ENCODE results near the gene LCTL. TPM values are rescaled to one million over a fixed set of nuclear protein-coding genes. Genes with fewer than 3 reads are reported as not detected.

The LCTL gene
- total and polyA plus RNA-seq, 10 of the 15 experiments (the other 5 are each of a cell fraction or from before 2014, with no cell fraction given) = 0.07 to 0.76 (median 0.40) TPM; not detected in 5

DNA sequence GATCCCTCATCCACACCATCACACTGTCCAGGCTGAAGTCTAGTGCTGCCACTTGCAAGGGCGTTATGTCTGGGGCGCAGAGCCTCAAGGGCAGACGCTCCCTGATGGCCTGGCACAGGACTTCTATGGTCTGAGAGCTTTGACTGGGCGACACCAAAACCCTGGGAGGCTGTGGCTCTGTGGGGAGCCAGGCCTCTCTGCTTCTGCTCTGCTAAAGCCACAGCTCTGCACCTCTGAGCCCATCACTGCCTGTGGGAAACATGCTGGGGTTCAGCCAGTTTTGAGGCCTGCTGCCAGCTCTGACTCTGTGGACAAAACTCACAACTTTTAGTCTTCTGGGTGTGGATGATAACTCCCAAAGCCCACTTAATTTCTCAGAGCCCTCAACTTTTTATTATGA, 6.3 kb upstream of the LCTL start (continued):
- TF ChIP-seq JUNB (IDR thresholded peaks at IDR 0.05) (no peak), MYC (IDR thresholded peaks at IDR 0.05; ENCODE audit: insufficient read depth, insufficient read length, insufficient replicate concordance, low read length, severe bottlenecking) (no peak), TAF1 (IDR thresholded peaks at IDR 0.05; ENCODE audit: borderline replicate concordance, low read depth, low read length) (no peak), LARP7 (IDR thresholded peaks at IDR 0.05) (no peak), ZNF384 (IDR thresholded peaks at IDR 0.05; ENCODE audit: borderline replicate concordance, low read depth, low read length) (no peak)
- TF ChIP-seq, protein P1, sequence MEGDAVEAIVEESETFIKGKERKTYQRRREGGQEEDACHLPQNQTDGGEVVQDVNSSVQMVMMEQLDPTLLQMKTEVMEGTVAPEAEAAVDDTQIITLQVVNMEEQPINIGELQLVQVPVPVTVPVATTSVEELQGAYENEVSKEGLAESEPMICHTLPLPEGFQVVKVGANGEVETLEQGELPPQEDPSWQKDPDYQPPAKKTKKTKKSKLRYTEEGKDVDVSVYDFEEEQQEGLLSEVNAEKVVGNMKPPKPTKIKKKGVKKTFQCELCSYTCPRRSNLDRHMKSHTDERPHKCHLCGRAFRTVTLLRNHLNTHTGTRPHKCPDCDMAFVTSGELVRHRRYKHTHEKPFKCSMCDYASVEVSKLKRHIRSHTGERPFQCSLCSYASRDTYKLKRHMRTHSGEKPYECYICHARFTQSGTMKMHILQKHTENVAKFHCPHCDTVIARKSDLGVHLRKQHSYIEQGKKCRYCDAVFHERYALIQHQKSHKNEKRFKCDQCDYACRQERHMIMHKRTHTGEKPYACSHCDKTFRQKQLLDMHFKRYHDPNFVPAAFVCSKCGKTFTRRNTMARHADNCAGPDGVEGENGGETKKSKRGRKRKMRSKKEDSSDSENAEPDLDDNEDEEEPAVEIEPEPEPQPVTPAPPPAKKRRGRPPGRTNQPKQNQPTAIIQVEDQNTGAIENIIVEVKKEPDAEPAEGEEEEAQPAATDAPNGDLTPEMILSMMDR (IDR thresholded peaks at IDR 0.05 in 2 of 3, conservative IDR thresholded peaks at IDR 0.05 in 1 of 3; ENCODE audit: control insufficient read depth in 2 of 3, extremely low read depth in 1 of 3, insufficient read depth in 1 of 3, low read depth in 3 of 3, low read length in 3 of 3) = no peak

DNA sequence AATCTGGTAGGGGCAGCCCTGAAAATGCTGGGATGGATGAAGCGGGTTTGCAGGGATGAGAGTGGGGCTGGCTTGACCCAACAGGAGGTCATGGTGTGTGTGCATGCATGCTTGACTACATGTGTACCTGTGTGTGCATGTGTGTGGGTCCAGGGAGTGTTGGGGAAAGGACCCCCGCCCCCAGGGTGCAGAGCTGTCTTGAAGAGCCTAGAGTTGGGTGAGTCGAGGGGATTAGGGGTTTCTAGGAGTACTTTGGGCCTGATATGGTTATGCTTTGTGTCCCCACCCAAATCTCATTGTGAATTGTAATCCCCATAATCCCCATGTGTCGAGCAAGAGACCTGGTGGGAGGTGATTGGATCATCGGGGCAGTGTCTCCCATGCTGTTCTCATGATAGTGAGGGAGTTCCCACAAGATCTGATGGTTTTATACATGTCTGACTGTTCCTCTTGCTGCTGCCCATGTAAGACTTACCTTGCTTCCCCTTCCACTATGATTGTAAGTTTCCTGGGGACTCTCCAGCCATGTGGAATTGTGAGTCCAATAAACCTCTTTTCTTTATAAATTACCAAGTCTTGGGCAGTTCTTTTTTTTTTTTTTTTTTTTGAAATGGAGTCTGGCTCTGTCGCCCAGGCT, 5.2 kb upstream of the LCTL start:
- SMC1A ChIA-PET (ENCODE audit: uncharacterized antibody, unreplicated experiment) = interaction anchor here (0.6 to 0.9 kb wide), 2 partner anchors 45 to 983 kb away, joined by 3 read pairs; no protein-coding TSS in a partner anchor
- Histone ChIP-seq H3K27me3 (replicated peaks in 1 of 2; ENCODE audit: control insufficient read depth in 2 of 2, insufficient read depth in 2 of 2, low read length in 1 of 2) (no peaks in the 10 kb centered on the region), H4K20me1 (ENCODE audit: control insufficient read depth, insufficient read depth) (no peaks in the 10 kb centered on the region), H3K9ac (ENCODE audit: control insufficient read depth, insufficient read depth, low read length) (no peak overlapping the region), H3K27ac (ENCODE audit: control insufficient read depth, insufficient read depth) (no peak overlapping the region), H3K4me2 (ENCODE audit: control insufficient read depth, insufficient read depth) (no peak overlapping the region), H3K4me1 (ENCODE audit: control insufficient read depth, insufficient read depth, low read length) (0 out of 2 replicates have a peak, but pooled peaks cover 4% of the 10 kb centered on the region), H3K79me2 (ENCODE audit: control insufficient read depth, insufficient read depth, low read length) (no peaks in the 10 kb centered on the region), H2AFZ (ENCODE audit: control insufficient read depth, low read depth, low read length) (no peak overlapping the region), H3K36me3 (ENCODE audit: control insufficient read depth in 2 of 2, insufficient read depth in 2 of 2, low read length in 1 of 2) (no peaks in the 10 kb centered on the region), H3K4me3 (no peak overlapping the region), H3K9me3 (replicated peaks; ENCODE audit: control insufficient read depth, insufficient read depth, low read length) (no peaks in the 10 kb centered on the region)
- RAD21 ChIA-PET (ENCODE audit: unreplicated experiment) = no interaction called here
- TF ChIP-seq CEBPB (IDR thresholded peaks at IDR 0.05; ENCODE audit: borderline replicate concordance in 1 of 2, low read depth in 2 of 2, low read length in 2 of 2) (no peak), RELA (IDR thresholded peaks at IDR 0.05; ENCODE audit: borderline replicate concordance, partially characterized antibody) (no peak), NBN (IDR thresholded peaks at IDR 0.05) (no peak), DPF2 (IDR thresholded peaks at IDR 0.05) (no peak), YBX1 (IDR thresholded peaks at IDR 0.05) (no peak), SMAD1 (IDR thresholded peaks at IDR 0.05; ENCODE audit: low read depth, partially characterized antibody) (no peak), MTA2 (IDR thresholded peaks at IDR 0.05; ENCODE audit: low read depth) (no peak), SP1 (IDR thresholded peaks at IDR 0.05; ENCODE audit: low read depth, low read length) (no peak), IRF4 (IDR thresholded peaks at IDR 0.05; ENCODE audit: low read depth, low read length) (no peak), KLF5 (IDR thresholded peaks at IDR 0.05; ENCODE audit: partially characterized antibody) (no peak)
- TF ChIP-seq, protein P2, sequence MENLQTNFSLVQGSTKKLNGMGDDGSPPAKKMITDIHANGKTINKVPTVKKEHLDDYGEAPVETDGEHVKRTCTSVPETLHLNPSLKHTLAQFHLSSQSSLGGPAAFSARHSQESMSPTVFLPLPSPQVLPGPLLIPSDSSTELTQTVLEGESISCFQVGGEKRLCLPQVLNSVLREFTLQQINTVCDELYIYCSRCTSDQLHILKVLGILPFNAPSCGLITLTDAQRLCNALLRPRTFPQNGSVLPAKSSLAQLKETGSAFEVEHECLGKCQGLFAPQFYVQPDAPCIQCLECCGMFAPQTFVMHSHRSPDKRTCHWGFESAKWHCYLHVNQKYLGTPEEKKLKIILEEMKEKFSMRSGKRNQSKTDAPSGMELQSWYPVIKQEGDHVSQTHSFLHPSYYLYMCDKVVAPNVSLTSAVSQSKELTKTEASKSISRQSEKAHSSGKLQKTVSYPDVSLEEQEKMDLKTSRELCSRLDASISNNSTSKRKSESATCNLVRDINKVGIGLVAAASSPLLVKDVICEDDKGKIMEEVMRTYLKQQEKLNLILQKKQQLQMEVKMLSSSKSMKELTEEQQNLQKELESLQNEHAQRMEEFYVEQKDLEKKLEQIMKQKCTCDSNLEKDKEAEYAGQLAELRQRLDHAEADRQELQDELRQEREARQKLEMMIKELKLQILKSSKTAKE (IDR thresholded peaks at IDR 0.05; ENCODE audit: low read depth, poor library complexity, severe bottlenecking) = no peak
- TF ChIP-seq, protein P3, sequence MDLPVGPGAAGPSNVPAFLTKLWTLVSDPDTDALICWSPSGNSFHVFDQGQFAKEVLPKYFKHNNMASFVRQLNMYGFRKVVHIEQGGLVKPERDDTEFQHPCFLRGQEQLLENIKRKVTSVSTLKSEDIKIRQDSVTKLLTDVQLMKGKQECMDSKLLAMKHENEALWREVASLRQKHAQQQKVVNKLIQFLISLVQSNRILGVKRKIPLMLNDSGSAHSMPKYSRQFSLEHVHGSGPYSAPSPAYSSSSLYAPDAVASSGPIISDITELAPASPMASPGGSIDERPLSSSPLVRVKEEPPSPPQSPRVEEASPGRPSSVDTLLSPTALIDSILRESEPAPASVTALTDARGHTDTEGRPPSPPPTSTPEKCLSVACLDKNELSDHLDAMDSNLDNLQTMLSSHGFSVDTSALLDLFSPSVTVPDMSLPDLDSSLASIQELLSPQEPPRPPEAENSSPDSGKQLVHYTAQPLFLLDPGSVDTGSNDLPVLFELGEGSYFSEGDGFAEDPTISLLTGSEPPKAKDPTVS (IDR thresholded peaks at IDR 0.05; ENCODE audit: low read depth, low read length) = no peak
- ATAC-seq (no peak), FAIRE-seq (no peak), DNase-seq (ENCODE audit: low read depth, low spot score) (no peak)
- 57% methylated on average over 6 of the region's 6 CpGs for WGBS (ENCODE audit: insufficient coverage, insufficient replicate concordance, low lambda C conversion rate, missing lambda C conversion rate)
- no TSS peak for BruUV-seq (replicated peaks)
- POLR2A ChIA-PET = no interaction called here
- intact Hi-C loops (cut with micrococcal nuclease; ENCODE audit: unreplicated experiment) (no loop called here), in situ Hi-C loops (cut with MboI) (no loop called here)
- CTCF ChIA-PET = interaction anchor here (0.5 to 0.8 kb wide), 2 partner anchors 10 to 281 kb away, joined by 3 read pairs; no protein-coding TSS in a partner anchor

Measured in GM12878 (cell line).